GM18873 (cell line): ENCODE results near the gene CENPM.

Experiments
- ATAC-seq: cut with Tn5 transposase; IDR thresholded peaks from one replicate; pipeline ENCODE4 v1.9.1; 2021; ENCODE audit warnings: mild to moderate bottlenecking, moderate library complexity, moderate number of reproducible peaks; ENCODE audit not compliant: unreplicated experiment, low FRiP score

CENPM gene

GRCh38 chr22:41933411-41934177 is 13.4 kb downstream of the CENPM start:
- ATAC-seq = no peak

GRCh38 chr22:41932353-41932752 is 14.6 kb downstream of the CENPM start:
- ATAC-seq = no peak

- ATAC-seq = no peak
Measured at GRCh38 chr22:41931701-41932269, 15.2 kb downstream of the CENPM start.

- no peak for ATAC-seq
Measured at GRCh38 chr22:41929418-41929810, 17.5 kb downstream of the CENPM start.

- no peak for ATAC-seq
Measured at GRCh38 chr22:41928593-41929417, 18.1 kb downstream of the CENPM start.

- no peak for ATAC-seq
Measured at GRCh38 chr22:41927813-41928212, 19.1 kb downstream of the CENPM start.

- no peak for ATAC-seq
Measured at GRCh38 chr22:41925783-41926460, 21.0 kb downstream of the CENPM start.

GRCh38 chr22:41923595-41924276 is 23.2 kb downstream of the CENPM start:
- ATAC-seq = no peak

- ATAC-seq = no peak
Measured at GRCh38 chr22:41922940-41923594, 23.9 kb downstream of the CENPM start.

- ATAC-seq = no peak
Measured at GRCh38 chr22:41922328-41922727, 24.6 kb downstream of the CENPM start.

GRCh38 chr22:41920271-41920976 is 26.5 kb downstream of the CENPM start:
- ATAC-seq = no peak

- peak; percentile 47 for ATAC-seq
Measured at GRCh38 chr22:41919357-41920224, 27.4 kb downstream of the CENPM start.

GRCh38 chr22:41917903-41918791 is 28.8 kb downstream of the CENPM start:
- ATAC-seq = no peak

GRCh38 chr22:41917375-41917902 is 29.5 kb downstream of the CENPM start:
- no peak for ATAC-seq

- ATAC-seq = no peak
Measured at GRCh38 chr22:41916745-41917358, 30.1 kb downstream of the CENPM start.

GRCh38 chr22:41915786-41916493 is 31.0 kb downstream of the CENPM start:
- ATAC-seq = no peak
